Loucy (cell line): Measurements from ENCODE around the gene SNRNP70.
"Not testable (repeated sequence)": the region's sequence is repeated elsewhere in the genome, so short reads cannot be mapped to it uniquely, and the experiment has no call there.

ENCODE experiments used
- CTCF ChIP-seq: fragments of 200-600 bp; sonication (generic); conservative IDR thresholded peaks from 2 replicates; pipeline ENCODE4 v1.5.1; 2014; ENCODE audit warnings: mild to moderate bottlenecking, antibody characterized with exemption, low read length
- EZH2phosphoT487 ChIP-seq: fragments of 200-600 bp; IDR thresholded peaks from 2 replicates; pipeline ENCODE4 v1.6.1; 2018; ENCODE audit warnings: antibody characterized with exemption, mild to moderate bottlenecking, moderate library complexity, borderline replicate concordance

- not testable (repeated sequence) for TF ChIP-seq CTCF, EZH2phosphoT487
These were observed 42.0 kb downstream of the SNRNP70 start for GRCh38 chr19:49127225-49127624.
